Neural cell (in vitro differentiated cells): ENCODE results near the gene FUBP3.

Experiments
- EP300 ChIP-seq: fragments of 450-650 bp; conservative IDR thresholded peaks from 2 replicates; pipeline ENCODE4 v1.6.1; 2014; ENCODE audit warnings: antibody characterized with exemption, mild to moderate bottlenecking, moderate library complexity; ENCODE audit not compliant: poor library complexity, severe bottlenecking
- EZH2 ChIP-seq: fragments of 200-600, 300-800 bp; shearing (Covaris generic), sonication (generic); IDR thresholded peaks from 2 replicates; pipeline ENCODE4 v1.6.1; 2014; ENCODE audit warnings: antibody characterized with exemption, low read length, borderline replicate concordance, mild to moderate bottlenecking; ENCODE audit not compliant: insufficient read depth, poor library complexity, severe bottlenecking
- POLR2AphosphoS5 ChIP-seq: IDR thresholded peaks from 2 replicates; pipeline ENCODE4 v1.6.1; 2012
- RAD21 ChIP-seq: fragments of 450-650 bp; conservative IDR thresholded peaks from 2 replicates; pipeline ENCODE4 v1.6.1; 2014; ENCODE audit warnings: antibody characterized with exemption, mild to moderate bottlenecking, moderate library complexity
- TF ChIP-seq, protein P1 (sequence below): fragments of 450-650 bp; IDR thresholded peaks from 2 replicates; pipeline ENCODE4 v1.5.1; 2014; ENCODE audit warnings: antibody characterized with exemption, mild to moderate bottlenecking, moderate library complexity; ENCODE audit not compliant: poor library complexity, severe bottlenecking

DNA sequence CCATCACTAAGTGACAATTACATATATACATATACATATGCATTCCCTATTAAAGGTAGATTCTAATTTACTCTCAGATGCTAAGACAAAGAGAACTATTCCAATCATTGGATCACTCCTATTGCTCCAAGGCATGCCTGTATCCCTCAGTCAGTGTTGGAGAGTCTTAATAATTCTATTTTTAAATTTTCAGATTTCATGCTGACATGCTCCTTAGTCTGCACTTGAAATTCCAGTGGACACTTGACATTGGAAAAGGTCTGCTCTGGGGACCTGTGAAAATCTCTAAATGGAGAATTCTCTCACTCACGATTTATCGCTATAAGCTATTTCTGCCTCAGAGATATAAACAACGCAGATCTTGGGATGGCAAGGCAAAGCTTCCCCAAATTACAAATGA lies 3.9 kb upstream of the FUBP3 start:
- TF ChIP-seq, protein P1, sequence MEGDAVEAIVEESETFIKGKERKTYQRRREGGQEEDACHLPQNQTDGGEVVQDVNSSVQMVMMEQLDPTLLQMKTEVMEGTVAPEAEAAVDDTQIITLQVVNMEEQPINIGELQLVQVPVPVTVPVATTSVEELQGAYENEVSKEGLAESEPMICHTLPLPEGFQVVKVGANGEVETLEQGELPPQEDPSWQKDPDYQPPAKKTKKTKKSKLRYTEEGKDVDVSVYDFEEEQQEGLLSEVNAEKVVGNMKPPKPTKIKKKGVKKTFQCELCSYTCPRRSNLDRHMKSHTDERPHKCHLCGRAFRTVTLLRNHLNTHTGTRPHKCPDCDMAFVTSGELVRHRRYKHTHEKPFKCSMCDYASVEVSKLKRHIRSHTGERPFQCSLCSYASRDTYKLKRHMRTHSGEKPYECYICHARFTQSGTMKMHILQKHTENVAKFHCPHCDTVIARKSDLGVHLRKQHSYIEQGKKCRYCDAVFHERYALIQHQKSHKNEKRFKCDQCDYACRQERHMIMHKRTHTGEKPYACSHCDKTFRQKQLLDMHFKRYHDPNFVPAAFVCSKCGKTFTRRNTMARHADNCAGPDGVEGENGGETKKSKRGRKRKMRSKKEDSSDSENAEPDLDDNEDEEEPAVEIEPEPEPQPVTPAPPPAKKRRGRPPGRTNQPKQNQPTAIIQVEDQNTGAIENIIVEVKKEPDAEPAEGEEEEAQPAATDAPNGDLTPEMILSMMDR = no peak
- no peak for TF ChIP-seq RAD21
- no peak for TF ChIP-seq EP300
- TF ChIP-seq POLR2AphosphoS5 = no peak
- no peak for TF ChIP-seq EZH2
